ENCODE results near the gene TDO2.

DNA sequence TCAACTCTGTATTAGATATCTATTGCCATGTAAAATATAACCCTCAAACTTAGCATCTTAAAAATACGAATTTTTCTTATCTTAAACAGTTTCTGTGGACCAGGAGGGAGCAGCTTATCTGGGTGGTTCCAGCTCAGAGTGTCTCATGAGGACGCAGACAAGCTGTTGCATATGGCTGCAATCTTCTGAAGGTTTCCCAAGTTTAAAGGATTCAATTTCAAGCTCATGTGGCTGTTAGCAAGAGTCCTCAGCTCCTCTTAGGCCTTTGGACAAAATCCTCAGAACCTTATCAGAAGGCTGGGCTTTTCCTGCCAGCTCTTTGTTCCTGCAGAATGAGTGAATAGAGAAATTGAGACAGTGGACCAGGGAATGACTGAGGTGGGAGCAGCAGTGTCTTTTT lies 53.0 kb downstream of the TDO2 start:
- TF ChIP-seq, protein P1, sequence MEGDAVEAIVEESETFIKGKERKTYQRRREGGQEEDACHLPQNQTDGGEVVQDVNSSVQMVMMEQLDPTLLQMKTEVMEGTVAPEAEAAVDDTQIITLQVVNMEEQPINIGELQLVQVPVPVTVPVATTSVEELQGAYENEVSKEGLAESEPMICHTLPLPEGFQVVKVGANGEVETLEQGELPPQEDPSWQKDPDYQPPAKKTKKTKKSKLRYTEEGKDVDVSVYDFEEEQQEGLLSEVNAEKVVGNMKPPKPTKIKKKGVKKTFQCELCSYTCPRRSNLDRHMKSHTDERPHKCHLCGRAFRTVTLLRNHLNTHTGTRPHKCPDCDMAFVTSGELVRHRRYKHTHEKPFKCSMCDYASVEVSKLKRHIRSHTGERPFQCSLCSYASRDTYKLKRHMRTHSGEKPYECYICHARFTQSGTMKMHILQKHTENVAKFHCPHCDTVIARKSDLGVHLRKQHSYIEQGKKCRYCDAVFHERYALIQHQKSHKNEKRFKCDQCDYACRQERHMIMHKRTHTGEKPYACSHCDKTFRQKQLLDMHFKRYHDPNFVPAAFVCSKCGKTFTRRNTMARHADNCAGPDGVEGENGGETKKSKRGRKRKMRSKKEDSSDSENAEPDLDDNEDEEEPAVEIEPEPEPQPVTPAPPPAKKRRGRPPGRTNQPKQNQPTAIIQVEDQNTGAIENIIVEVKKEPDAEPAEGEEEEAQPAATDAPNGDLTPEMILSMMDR (IDR thresholded peaks at IDR 0.05): no peak
- no peak for TF ChIP-seq POLR2A (IDR thresholded peaks at IDR 0.05)

All from breast epithelium (tissue), 3 donors.